CD8-positive, alpha-beta memory T cell (primary cell): ENCODE data around the gene A3GALT2. TPM values are rescaled to one million over a fixed set of nuclear protein-coding genes. Genes with fewer than 3 reads are reported as not detected.

Source experiments
- CTCF ChIA-PET: fragments of 350-600 bp; sonication (Branson Sonifier 250); formaldehyde crosslinking; loops from one replicate; lab custom pipeline; 2021; ENCODE audit warnings: antibody characterized with exemption; lab: Charles Lee
- POLR2A ChIA-PET: fragments of 350-600 bp; sonication (Branson Sonifier 250); formaldehyde crosslinking; loops from one replicate; lab custom pipeline; 2021; ENCODE audit warnings: antibody characterized with exemption; lab: Charles Lee
- DNase-seq, 5 donors: peaks; one replicate each; pipeline versions ENCODE4 v3.0.0 to v3.0.0-alpha.2; 2020 to 2022; ENCODE audit warnings: mixed read lengths in 1 of 5
- H3K27ac ChIP-seq: one replicate; pipeline ENCODE4 v1.7.0; 2013; ENCODE audit warnings: low read depth, mild to moderate bottlenecking, low read length, moderate library complexity
- H3K27me3 ChIP-seq: 2 replicates; pipeline ENCODE4 v1.7.0; 2013; ENCODE audit warnings: low read length, mild to moderate bottlenecking; ENCODE audit not compliant: insufficient read depth, poor library complexity, severe bottlenecking
- H3K36me3 ChIP-seq: 2 replicates; pipeline ENCODE4 v1.7.0; 2013; ENCODE audit warnings: mild to moderate bottlenecking, low read length, moderate library complexity; ENCODE audit not compliant: insufficient read depth
- H3K4me1 ChIP-seq: 2 replicates; pipeline ENCODE4 v1.7.0; 2013; ENCODE audit warnings: mild to moderate bottlenecking, low read length, moderate library complexity; ENCODE audit not compliant: insufficient read depth
- H3K4me3 ChIP-seq: 2 replicates; pipeline ENCODE4 v1.7.0; 2013; ENCODE audit warnings: mild to moderate bottlenecking, low read length
- H3K9me3 ChIP-seq: 2 replicates; pipeline ENCODE4 v1.7.0; 2013; ENCODE audit warnings: mild to moderate bottlenecking, low read length
- H3K27ac Mint-ChIP-seq, 8 donors: one replicate each; pipeline ENCODE4 v1.8.0; 2020 to 2021; ENCODE audit warnings: mixed read lengths in 8 of 8, mild to moderate bottlenecking in 6 of 8, inconsistent platforms in 3 of 8, moderate library complexity in 3 of 8
- H3K27me3 Mint-ChIP-seq, 2 donors: one replicate each; pipeline ENCODE4 v1.8.0; 2020 to 2021; ENCODE audit warnings: mixed read lengths in 2 of 2, mild to moderate bottlenecking in 1 of 2, moderate library complexity in 1 of 2
- H3K36me3 Mint-ChIP-seq, 3 donors: one replicate each; pipeline ENCODE4 v1.8.0; 2020 to 2021; ENCODE audit warnings: mixed read lengths in 3 of 3, inconsistent platforms in 1 of 3, mild to moderate bottlenecking in 1 of 3
- H3K4me1 Mint-ChIP-seq, 3 donors: one replicate each; pipeline ENCODE4 v1.8.0; 2020 to 2021; ENCODE audit warnings: mixed read lengths in 3 of 3, inconsistent platforms in 1 of 3, mild to moderate bottlenecking in 1 of 3
- H3K4me3 Mint-ChIP-seq, 7 donors: one replicate each; pipeline ENCODE4 v1.8.0; 2020 to 2021; ENCODE audit warnings: mixed read lengths in 7 of 7, mild to moderate bottlenecking in 6 of 7, moderate library complexity in 4 of 7, inconsistent platforms in 2 of 7
- H3K9me3 Mint-ChIP-seq, 5 donors: one replicate each; pipeline ENCODE4 v1.8.0; 2020 to 2022; ENCODE audit warnings: mixed read lengths in 5 of 5, mild to moderate bottlenecking in 3 of 5, moderate library complexity in 2 of 5, inconsistent platforms in 1 of 5
- polyA plus RNA-seq: library from polyadenylated mRNA; unstranded; fragments of 300-500 nt; fragmentation: Illumina TruSeq; gene quantifications from one replicate; pipeline ENCODE4 v1.2.3, GENCODE V29; 2021
- total RNA-seq, 2 experiments: library from RNA; stranded (reverse); gene quantifications; one replicate each; pipeline ENCODE4 v1.2.3, GENCODE V29; 2021

The A3GALT2 gene
- total and polyA plus RNA-seq, 3 experiments from 2014 or later, result not detected

DNA sequence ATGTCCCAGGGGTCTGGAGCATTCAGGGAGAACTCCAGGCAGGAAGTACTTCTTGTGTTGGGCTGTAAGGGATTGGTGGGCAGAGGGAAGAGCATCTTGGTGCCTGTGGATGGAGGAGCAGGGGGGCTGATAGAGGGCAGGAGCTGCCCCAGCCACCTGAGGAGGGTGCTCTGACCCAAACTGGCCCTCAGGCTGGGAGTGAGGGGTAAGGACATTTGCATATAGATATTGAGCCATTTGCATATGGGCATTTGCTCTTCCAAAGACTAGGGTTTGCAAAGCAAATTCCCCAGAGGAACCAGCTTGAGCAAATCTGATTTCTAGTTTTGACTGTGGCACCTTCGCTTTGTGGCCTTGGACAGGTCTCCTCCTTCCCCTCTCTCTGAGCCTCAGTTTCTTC, 46.5 kb downstream of the A3GALT2 start:
- CTCF ChIA-PET, result interaction anchor here (1.3 to 1.6 kb wide), 2 partner anchors 17 to 147 kb away, joined by 4 read pairs; no protein-coding TSS in a partner anchor
- Mint-ChIP-seq H3K9me3 (no peaks in the 10 kb centered on the region), H3K27me3 (no peaks in the 10 kb centered on the region), H3K4me1 (peaks cover 31 to 35% (median 31%) of the 10 kb centered on the region in 3 donors), H3K27ac (peak overlapping the region in 7 of 8 donors; percentile 8 to 95 (median 69)), H3K36me3 (peaks cover 0 to 34% (median 2%) of the 10 kb centered on the region in 3 donors), H3K4me3 (no peak overlapping the region)
- Histone ChIP-seq H3K27me3 (no peaks in the 10 kb centered on the region), H3K4me1 (peaks cover 24% of the 10 kb centered on the region), H3K36me3 (no peaks in the 10 kb centered on the region), H3K9me3 (no peaks in the 10 kb centered on the region), H3K27ac (no peak overlapping the region), H3K4me3 (no peak overlapping the region)
- POLR2A ChIA-PET, result no interaction called here
- no peak for DNase-seq

DNA sequence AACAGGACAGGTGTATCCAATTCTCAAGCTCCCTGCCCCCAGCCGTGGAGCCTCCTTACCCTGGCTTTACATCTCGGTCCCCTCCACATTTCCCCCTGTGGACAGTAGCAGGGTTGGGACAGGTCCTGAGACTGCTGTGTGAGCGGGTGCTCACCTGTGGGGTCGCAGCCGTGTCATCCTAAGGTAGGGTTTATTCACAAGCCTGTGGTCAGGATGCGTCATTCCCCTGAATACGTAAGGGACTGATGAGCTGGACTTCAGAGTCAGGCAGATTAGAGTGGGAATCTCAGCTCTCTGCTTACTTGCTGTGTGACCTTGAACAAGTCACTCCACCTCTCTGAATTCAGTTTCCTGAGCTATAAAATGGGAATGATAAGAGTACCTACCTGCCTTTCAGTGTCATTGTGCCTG, 46.9 kb downstream of the A3GALT2 start:
- DNase-seq, result no peak
- Histone ChIP-seq H3K4me1 (peaks cover 24% of the 10 kb centered on the region), H3K27ac (no peak overlapping the region), H3K9me3 (no peaks in the 10 kb centered on the region), H3K36me3 (no peaks in the 10 kb centered on the region), H3K27me3 (no peaks in the 10 kb centered on the region), H3K4me3 (no peak overlapping the region)
- ChIA-PET POLR2A (no interaction called here), CTCF (interaction anchor here (1.3 to 1.6 kb wide), 2 partner anchors 16 to 147 kb away, joined by 4 read pairs; no protein-coding TSS in a partner anchor)
- H3K27ac Mint-ChIP-seq, result peak overlapping the region in 7 of 8 donors; percentile 58 to 95 (median 94)
- H3K9me3 Mint-ChIP-seq, result no peaks in the 10 kb centered on the region
- peaks cover 0 to 34% (median 2%) of the 10 kb centered on the region in 3 donors for H3K36me3 Mint-ChIP-seq
- H3K27me3 Mint-ChIP-seq, result no peaks in the 10 kb centered on the region
- H3K4me3 Mint-ChIP-seq, result no peak overlapping the region
- H3K4me1 Mint-ChIP-seq, result peaks cover 31 to 35% (median 31%) of the 10 kb centered on the region in 3 donors

DNA sequence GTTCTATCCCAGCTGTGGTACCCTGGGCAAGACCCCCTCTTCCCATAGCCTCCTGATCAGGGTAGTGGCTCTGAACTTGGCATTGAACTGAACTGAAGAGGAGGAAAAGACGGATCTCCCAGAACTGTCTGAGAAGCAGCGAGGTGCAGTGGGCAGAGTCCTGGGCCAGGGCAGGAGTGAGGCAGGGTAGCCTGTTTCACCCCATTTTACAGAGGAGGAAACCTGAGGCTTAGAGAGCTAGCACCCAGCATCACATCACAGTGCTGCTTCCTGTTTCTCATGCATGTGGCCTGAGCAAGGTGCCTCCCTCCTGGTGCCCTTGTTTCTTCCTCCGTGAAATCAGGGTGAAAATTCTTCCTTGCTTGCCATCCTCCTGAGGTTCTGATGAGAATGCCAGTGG, 47.5 kb downstream of the A3GALT2 start:
- ChIA-PET POLR2A (interaction anchor here (0.6 kb wide), 1 partner anchor 146 kb away, joined by 3 read pairs; no protein-coding TSS in a partner anchor), CTCF (interaction anchor here (1.3 to 1.6 kb wide), 2 partner anchors 16 to 146 kb away, joined by 4 read pairs; no protein-coding TSS in a partner anchor)
- Mint-ChIP-seq H3K9me3 (no peaks in the 10 kb centered on the region), H3K4me1 (peaks cover 31 to 36% (median 31%) of the 10 kb centered on the region in 3 donors), H3K36me3 (peaks cover 0 to 30% (median 2%) of the 10 kb centered on the region in 3 donors), H3K27me3 (no peaks in the 10 kb centered on the region), H3K27ac (peak overlapping the region; percentile 58 to 95 (median 92)), H3K4me3 (peak overlapping the region in 6 of 7 donors; percentile 7 to 59 (median 38))
- Histone ChIP-seq H3K9me3 (no peaks in the 10 kb centered on the region), H3K4me3 (no peak overlapping the region), H3K27me3 (no peaks in the 10 kb centered on the region), H3K36me3 (no peaks in the 10 kb centered on the region), H3K27ac (peak overlapping the region; percentile 38), H3K4me1 (peaks cover 24% of the 10 kb centered on the region)
- DNase-seq, result peak in 1 of 5 donors; percentile 20

DNA sequence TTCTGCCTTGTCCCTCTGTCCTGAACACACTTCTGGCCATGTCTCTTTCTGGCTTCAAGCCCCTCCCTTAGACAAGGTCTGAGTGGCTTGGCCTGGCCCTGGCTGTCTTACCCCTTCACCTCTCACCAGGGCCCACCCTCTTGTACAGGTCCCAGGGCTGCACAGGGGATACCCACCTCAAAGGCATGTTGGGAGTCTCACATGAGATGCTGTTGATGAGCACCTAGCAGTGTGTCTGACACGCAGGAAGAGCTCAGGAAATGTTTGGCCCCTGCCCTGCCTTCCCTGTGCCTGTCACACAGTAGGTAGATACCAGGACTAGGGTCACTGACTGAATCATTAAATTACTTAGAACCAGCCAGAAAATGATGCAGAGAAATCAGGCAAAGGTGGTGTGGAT, 48.0 kb downstream of the A3GALT2 start:
- peak overlapping the region in 5 of 7 donors; percentile 4 to 63 (median 30) for H3K4me3 Mint-ChIP-seq
- Histone ChIP-seq H3K27ac (peak overlapping the region; percentile 38), H3K9me3 (no peaks in the 10 kb centered on the region), H3K36me3 (no peaks in the 10 kb centered on the region), H3K4me1 (peaks cover 24% of the 10 kb centered on the region), H3K27me3 (no peaks in the 10 kb centered on the region), H3K4me3 (no peak overlapping the region)
- no peaks in the 10 kb centered on the region for H3K27me3 Mint-ChIP-seq
- H3K4me1 Mint-ChIP-seq, result peaks cover 32 to 41% (median 33%) of the 10 kb centered on the region in 3 donors
- ChIA-PET POLR2A (interaction anchor here (0.6 kb wide), 1 partner anchor 146 kb away, joined by 3 read pairs; no protein-coding TSS in a partner anchor), CTCF (interaction anchor here (1.6 kb wide), 1 partner anchor 15 kb away, joined by 4 read pairs; no protein-coding TSS in a partner anchor)
- DNase-seq, result no peak
- H3K27ac Mint-ChIP-seq, result peak overlapping the region; percentile 58 to 95 (median 92)
- peaks cover 0 to 30% (median 3%) of the 10 kb centered on the region in 3 donors for H3K36me3 Mint-ChIP-seq
- H3K9me3 Mint-ChIP-seq, result no peaks in the 10 kb centered on the region

DNA sequence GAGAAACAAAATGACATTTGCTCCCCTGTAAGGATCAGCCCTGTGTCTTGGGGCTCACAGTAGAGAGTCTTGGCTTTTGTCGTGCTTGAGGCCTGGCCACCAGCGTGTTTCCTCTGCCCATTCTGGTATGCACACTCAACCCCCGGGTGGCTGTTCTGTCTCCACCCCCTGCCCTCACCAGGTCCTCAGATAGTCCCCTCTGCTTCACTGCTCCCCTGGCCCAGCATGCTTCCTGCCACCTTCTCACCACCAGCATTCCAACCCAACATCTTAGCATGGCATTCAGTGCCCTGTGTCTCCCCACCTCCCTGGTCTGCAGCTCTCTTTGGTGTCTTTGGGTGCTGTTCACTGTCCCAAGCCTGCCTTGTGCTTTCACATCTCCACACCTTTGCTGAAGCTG, 48.4 kb downstream of the A3GALT2 start:
- Histone ChIP-seq H3K9me3 (no peaks in the 10 kb centered on the region), H3K36me3 (no peaks in the 10 kb centered on the region), H3K4me1 (peaks cover 24% of the 10 kb centered on the region), H3K4me3 (no peak overlapping the region), H3K27ac (no peak overlapping the region), H3K27me3 (no peaks in the 10 kb centered on the region)
- ChIA-PET POLR2A (no interaction called here), CTCF (no interaction called here)
- DNase-seq, result no peak
- Mint-ChIP-seq H3K4me3 (peak overlapping the region in 2 of 7 donors; percentile 46 to 63), H3K27me3 (no peaks in the 10 kb centered on the region), H3K27ac (peak overlapping the region; percentile 78 to 95 (median 92)), H3K4me1 (peaks cover 35 to 45% (median 36%) of the 10 kb centered on the region in 3 donors), H3K9me3 (no peaks in the 10 kb centered on the region), H3K36me3 (peaks cover 0 to 32% (median 3%) of the 10 kb centered on the region in 3 donors)

DNA sequence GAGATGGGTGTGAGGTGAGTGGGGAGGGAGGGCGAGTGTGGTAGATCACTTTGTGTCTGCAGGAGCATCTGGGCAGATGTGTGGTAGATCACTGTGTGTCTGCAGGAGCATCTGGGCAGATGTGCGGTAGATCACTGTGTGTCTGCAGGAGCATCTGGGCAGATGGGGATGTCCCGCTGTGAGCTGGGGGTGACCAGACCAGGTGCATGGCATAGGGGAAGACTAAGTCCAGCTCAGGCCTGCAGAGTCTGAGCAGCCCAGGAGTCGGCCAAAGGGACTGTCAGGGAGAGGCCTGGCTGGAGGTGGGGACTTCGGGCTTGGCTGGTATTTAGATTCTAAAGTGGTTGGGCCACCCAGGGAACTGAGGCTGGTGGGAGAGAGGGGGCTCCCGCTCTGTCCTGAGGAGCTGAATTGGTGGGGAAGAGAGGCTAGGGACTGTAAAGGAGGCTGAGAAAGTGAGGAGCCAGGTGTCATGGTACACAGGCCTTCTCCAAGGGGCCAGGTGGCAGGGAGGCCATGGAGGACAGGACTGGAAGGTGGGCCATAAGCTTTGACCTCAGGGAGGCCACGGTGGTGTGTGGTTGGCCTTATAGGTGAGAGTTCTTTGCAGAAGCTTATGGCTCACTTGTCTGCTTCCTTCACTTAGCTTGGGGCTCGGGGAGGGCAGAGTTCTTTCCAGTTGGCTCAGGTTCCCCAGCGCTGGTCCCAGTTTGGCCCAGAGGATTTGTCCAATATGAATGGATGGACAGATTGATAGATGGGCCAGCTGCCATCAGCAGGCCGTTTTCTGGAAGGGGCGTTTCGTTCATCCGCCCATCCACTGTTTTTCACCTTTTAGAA, 49.0 kb downstream of the A3GALT2 start:
- H3K4me1 ChIP-seq, result peaks cover 24% of the 10 kb centered on the region
- Mint-ChIP-seq H3K4me1 (peaks cover 36 to 51% (median 37%) of the 10 kb centered on the region in 3 donors), H3K27me3 (no peaks in the 10 kb centered on the region), H3K4me3 (no peak overlapping the region), H3K27ac (peak overlapping the region in 7 of 8 donors; percentile 78 to 95 (median 91)), H3K36me3 (peaks cover 0 to 28% (median 3%) of the 10 kb centered on the region in 3 donors), H3K9me3 (no peaks in the 10 kb centered on the region)
- no peaks in the 10 kb centered on the region for H3K9me3 ChIP-seq
- POLR2A ChIA-PET, result no interaction called here
- H3K27ac ChIP-seq, result no peak overlapping the region
- H3K27me3 ChIP-seq, result no peaks in the 10 kb centered on the region
- CTCF ChIA-PET, result no interaction called here
- no peak overlapping the region for H3K4me3 ChIP-seq
- no peak for DNase-seq
- H3K36me3 ChIP-seq, result no peaks in the 10 kb centered on the region

DNA sequence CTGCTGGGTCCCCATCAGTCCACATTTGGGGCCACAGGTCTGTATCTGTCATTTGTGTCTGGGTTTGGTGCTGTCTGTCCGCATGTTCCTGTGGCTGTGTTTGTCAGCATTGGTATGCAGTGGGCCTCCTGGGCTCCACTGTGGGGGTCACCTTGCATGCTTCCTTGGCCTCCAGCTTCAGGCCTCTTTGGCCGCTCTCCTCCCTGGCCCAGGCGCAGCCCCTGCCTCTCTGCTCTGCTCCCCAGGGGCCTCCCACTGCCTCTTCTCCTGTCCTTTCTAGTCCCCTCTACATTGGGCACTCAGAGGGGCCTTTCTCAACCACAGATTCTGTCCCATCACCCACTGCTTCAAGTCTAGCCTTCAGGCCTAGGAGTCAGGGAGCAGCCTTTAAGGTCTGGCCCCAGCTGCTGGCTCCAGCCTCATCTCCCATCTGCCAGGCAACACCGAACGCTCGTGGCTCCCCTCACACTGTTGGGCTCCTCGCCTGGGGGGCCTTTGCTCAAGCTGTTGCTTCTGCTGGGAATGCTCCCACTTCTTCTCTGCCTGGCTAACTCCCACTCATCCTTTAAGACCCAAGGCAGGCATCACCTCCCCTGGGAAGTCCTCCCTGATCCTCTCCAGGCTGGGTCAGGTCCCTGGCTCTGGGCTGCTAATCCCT, 50.0 kb downstream of the A3GALT2 start:
- CTCF ChIA-PET, result no interaction called here
- no peaks in the 10 kb centered on the region for H3K36me3 ChIP-seq

More for the DNA sequence above, 50.0 kb downstream of the A3GALT2 start:
- Mint-ChIP-seq H3K36me3 (peaks cover 0 to 26% (median 1%) of the 10 kb centered on the region in 3 donors), H3K27me3 (no peaks in the 10 kb centered on the region), H3K4me1 (peaks cover 36 to 51% (median 39%) of the 10 kb centered on the region in 3 donors), H3K9me3 (no peaks in the 10 kb centered on the region), H3K27ac (peak overlapping the region in 4 of 8 donors; percentile 17 to 87 (median 67)), H3K4me3 (no peak overlapping the region)
- Histone ChIP-seq H3K4me1 (peaks cover 24% of the 10 kb centered on the region), H3K9me3 (no peaks in the 10 kb centered on the region), H3K27me3 (no peaks in the 10 kb centered on the region), H3K27ac (no peak overlapping the region), H3K4me3 (no peak overlapping the region)
- POLR2A ChIA-PET, result no interaction called here
- DNase-seq, result no peak
